ENCODE data around the gene H1-8.

The H1-8 gene

GRCh38 chr3:129518581-129518980 lies 24.4 kb upstream of the H1-8 start:
- TF ChIP-seq CTCF (IDR thresholded peaks at IDR 0.05; ENCODE audit: borderline replicate concordance, insufficient read depth, low read depth, low read length): no peak
- H3K4me3 ChIP-seq (ENCODE audit: low read depth, low read length): no peak overlapping the region

- no peak for TF ChIP-seq CTCF (IDR thresholded peaks at IDR 0.05; ENCODE audit: borderline replicate concordance, insufficient read depth, low read depth, low read length)
- no peak overlapping the region for H3K4me3 ChIP-seq (ENCODE audit: low read depth, low read length)
These were observed 23.5 kb upstream of the H1-8 start for GRCh38 chr3:129519449-129519848.

GRCh38 chr3:129519896-129520715 lies 22.9 kb upstream of the H1-8 start:
- no peak for TF ChIP-seq CTCF (IDR thresholded peaks at IDR 0.05; ENCODE audit: borderline replicate concordance, insufficient read depth, low read depth, low read length)
- H3K4me3 ChIP-seq (ENCODE audit: low read depth, low read length): no peak overlapping the region

GRCh38 chr3:129520960-129521359 lies 22.0 kb upstream of the H1-8 start:
- TF ChIP-seq CTCF (IDR thresholded peaks at IDR 0.05; ENCODE audit: borderline replicate concordance, insufficient read depth, low read depth, low read length): no peak
- H3K4me3 ChIP-seq (ENCODE audit: low read depth, low read length): no peak overlapping the region

GRCh38 chr3:129521611-129522010 lies 21.4 kb upstream of the H1-8 start:
- TF ChIP-seq CTCF (IDR thresholded peaks at IDR 0.05; ENCODE audit: borderline replicate concordance, insufficient read depth, low read depth, low read length): no peak

GRCh38 chr3:129522953-129523352 lies 20.0 kb upstream of the H1-8 start:
- H3K4me3 ChIP-seq (ENCODE audit: low read depth, low read length): no peak overlapping the region
- TF ChIP-seq CTCF (IDR thresholded peaks at IDR 0.05; ENCODE audit: borderline replicate concordance, insufficient read depth, low read depth, low read length): no peak

More at GRCh38 chr3:129521611-129522010, 21.4 kb upstream of the H1-8 start:
- no peak overlapping the region for H3K4me3 ChIP-seq (ENCODE audit: low read depth, low read length)

GRCh38 chr3:129524081-129524480 lies 18.9 kb upstream of the H1-8 start:
- no peak overlapping the region for H3K4me3 ChIP-seq (ENCODE audit: low read depth, low read length)
- no peak for TF ChIP-seq CTCF (IDR thresholded peaks at IDR 0.05; ENCODE audit: borderline replicate concordance, insufficient read depth, low read depth, low read length)

All from GM12875 (cell line).